H1 (cell line): Measurements from ENCODE around the gene SHISAL2B. TPM values are rescaled to one million over a fixed set of nuclear protein-coding genes. Genes with fewer than 3 reads are reported as not detected.

Experiments used
- CTCF ChIA-PET: fragments of 300-600 bp; sonication (Branson Sonifier 250); formaldehyde crosslinking; loops from one replicate; lab custom pipeline; 2021; ENCODE audit not compliant: partially characterized antibody; lab: Charles Lee
- POLR2A ChIA-PET: fragments of 300-600 bp; sonication (Branson Sonifier 250); formaldehyde crosslinking; loops from one replicate; lab custom pipeline; 2021; ENCODE audit warnings: inconsistent platforms; ENCODE audit not compliant: partially characterized antibody; lab: Charles Lee
- DNase-seq, 2 experiments: peaks; one replicate each; pipeline versions ENCODE4 v3.0.0 to v3.0.0-alpha.2; 2010 to 2022; ENCODE audit warnings: low spot score in 2 of 2, low read depth in 1 of 2, mixed read lengths in 1 of 2
- FAIRE-seq: peaks from 2 replicates; lab custom pipeline; 2011; peaks lifted over from hg19 to GRCh38; lab: Jason Lieb, UNC
- H2AFZ ChIP-seq: 2 replicates; pipeline ENCODE4 v1.8.1; 2012; ENCODE audit warnings: low read length, inconsistent platforms
- H2AK5ac ChIP-seq: 2 replicates; pipeline ENCODE4 v1.6.1; 2013; ENCODE audit warnings: low read depth, low read length
- H2BK120ac ChIP-seq: replicated peaks from 2 replicates; pipeline ENCODE3; 2013; ENCODE audit warnings: low read depth, low read length, inconsistent platforms
- H2BK12ac ChIP-seq: 2 replicates; pipeline ENCODE4 v1.6.1; 2013; ENCODE audit warnings: low read depth, low read length
- H2BK15ac ChIP-seq: 2 replicates; pipeline ENCODE4 v1.6.1; 2013; ENCODE audit warnings: low read length
- H2BK20ac ChIP-seq: 2 replicates; pipeline ENCODE4 v1.6.1; 2013; ENCODE audit warnings: low read length
- H2BK5ac ChIP-seq: 2 replicates; pipeline ENCODE4 v1.6.1; 2013; ENCODE audit warnings: low read depth, low read length
- H3K14ac ChIP-seq: 2 replicates; pipeline ENCODE4 v1.6.1; 2013; ENCODE audit warnings: inconsistent platforms; ENCODE audit not compliant: insufficient read length
- H3K18ac ChIP-seq: 2 replicates; pipeline ENCODE4 v1.6.1; 2013; ENCODE audit warnings: low read length; ENCODE audit errors: extremely low read depth
- H3K23ac ChIP-seq: 2 replicates; pipeline ENCODE4 v1.6.1; 2013; ENCODE audit warnings: inconsistent platforms; ENCODE audit not compliant: insufficient read length
- H3K23me2 ChIP-seq: 2 replicates; pipeline ENCODE4 v1.6.1; 2013; ENCODE audit warnings: low read depth, low read length
- H3K27ac ChIP-seq: 2 replicates; pipeline ENCODE4 v1.6.1; 2011; ENCODE audit warnings: low read depth, low read length, inconsistent platforms
- H3K27me3 ChIP-seq, 4 experiments: replicated peaks in 1 of 4; 1 replicate in 1 of 4; 2 replicates in 3 of 4; pipeline versions ENCODE4 v1.6.1 to v1.8.1; 2011 to 2013; ENCODE audit warnings: low read length in 3 of 4, mild to moderate bottlenecking in 3 of 4, inconsistent platforms in 2 of 4, mixed read lengths in 2 of 4, moderate library complexity in 1 of 4; ENCODE audit not compliant: control insufficient read depth in 3 of 4, insufficient read depth in 3 of 4; ENCODE audit errors: extremely low read depth in 1 of 4
- H3K36me3 ChIP-seq, 4 experiments: 2 replicates each; pipeline versions ENCODE4 v1.6.1 to v1.8.1; 2011 to 2013; ENCODE audit warnings: mild to moderate bottlenecking in 4 of 4, low read length in 3 of 4, moderate library complexity in 2 of 4, control low read depth in 1 of 4, inconsistent platforms in 1 of 4; ENCODE audit not compliant: insufficient read depth in 4 of 4, control insufficient read depth in 2 of 4
- H3K4ac ChIP-seq: replicated peaks from 2 replicates; pipeline ENCODE3; 2013; ENCODE audit warnings: low read length, low read depth, mixed read lengths, inconsistent platforms; ENCODE audit not compliant: insufficient read length
- H3K4me1 ChIP-seq, 4 experiments: replicated peaks in 1 of 4; 1 replicate in 1 of 4; 2 replicates in 3 of 4; pipeline versions ENCODE4 v1.6.1 to v1.8.1; 2011 to 2013; ENCODE audit warnings: low read length in 3 of 4, inconsistent platforms in 2 of 4, mixed read lengths in 1 of 4; ENCODE audit not compliant: insufficient read depth in 4 of 4, control insufficient read depth in 3 of 4
- H3K4me2 ChIP-seq, 2 experiments: 2 replicates each; pipeline versions ENCODE4 v1.6.1 to v1.8.1; 2011 to 2013; ENCODE audit warnings: low read depth in 2 of 2, low read length in 2 of 2, control low read depth in 1 of 2, inconsistent platforms in 1 of 2, mild to moderate bottlenecking in 1 of 2; ENCODE audit not compliant: insufficient read depth in 1 of 2
- H3K4me3 ChIP-seq, 4 experiments: fragments of 200-600, 300-600 bp in 1 of 4; sonication (generic), shearing (Covaris generic), sonication (Bioruptor Twin) in 1 of 4; 2 replicates each; pipeline versions ENCODE4 v1.5.1 to v1.8.1; 2011 to 2016; ENCODE audit warnings: low read length in 4 of 4, low read depth in 3 of 4, control low read depth in 2 of 4, inconsistent platforms in 2 of 4, mild to moderate bottlenecking in 2 of 4, mixed read lengths in 1 of 4, moderate library complexity in 1 of 4; ENCODE audit not compliant: insufficient read depth in 2 of 4; ENCODE audit errors: extremely low read depth in 1 of 4
- H3K56ac ChIP-seq: replicated peaks from 2 replicates; pipeline ENCODE3; 2013; ENCODE audit warnings: low read depth, mild to moderate bottlenecking, mixed read lengths, low read length, inconsistent platforms; ENCODE audit not compliant: insufficient read length
- H3K79me1 ChIP-seq: 2 replicates; pipeline ENCODE4 v1.6.1; 2013; ENCODE audit warnings: low read depth, low read length, control low read depth
- H3K79me2 ChIP-seq, 2 experiments: 2 replicates each; pipeline versions ENCODE4 v1.6.1 to v1.8.1; 2012 to 2013; ENCODE audit warnings: low read length in 2 of 2, mild to moderate bottlenecking in 2 of 2, inconsistent platforms in 1 of 2; ENCODE audit not compliant: insufficient read depth in 2 of 2, control insufficient read depth in 1 of 2
- H3K9ac ChIP-seq, 4 experiments: replicated peaks in 1 of 4; 1 replicate in 1 of 4; 2 replicates in 3 of 4; pipeline versions ENCODE4 v1.6.1 to v1.8.1; 2011 to 2013; ENCODE audit warnings: low read depth in 3 of 4, low read length in 3 of 4, control low read depth in 2 of 4, mild to moderate bottlenecking in 2 of 4, moderate library complexity in 2 of 4, inconsistent platforms in 1 of 4; ENCODE audit errors: extremely low read depth in 1 of 4
- H3K9me3 ChIP-seq, 2 experiments: 2 replicates each; pipeline versions ENCODE4 v1.6.1 to v1.8.1; 2012 to 2013; ENCODE audit warnings: mild to moderate bottlenecking in 2 of 2, moderate library complexity in 2 of 2, control low read depth in 1 of 2, inconsistent platforms in 1 of 2, low read depth in 1 of 2, low read length in 1 of 2, mixed read lengths in 1 of 2; ENCODE audit not compliant: insufficient read depth in 2 of 2
- H4K20me1 ChIP-seq, 2 experiments: replicated peaks in 1 of 2; 2 replicates each; pipeline versions ENCODE3 to v1.8.1; 2011 to 2013; ENCODE audit warnings: inconsistent platforms in 2 of 2, low read length in 2 of 2, mild to moderate bottlenecking in 1 of 2; ENCODE audit not compliant: insufficient read depth in 2 of 2, control insufficient read depth in 1 of 2
- H4K5ac ChIP-seq: 2 replicates; pipeline ENCODE4 v1.6.1; 2013; ENCODE audit warnings: low read length, low read depth, mixed read lengths, inconsistent platforms; ENCODE audit not compliant: insufficient read length
- H4K8ac ChIP-seq: 2 replicates; pipeline ENCODE4 v1.8.0; 2013; ENCODE audit warnings: mild to moderate bottlenecking, moderate library complexity, low read length, inconsistent platforms; ENCODE audit not compliant: insufficient read depth; ENCODE audit errors: extremely low read depth
- H4K91ac ChIP-seq: replicated peaks from 2 replicates; pipeline ENCODE3; 2013; ENCODE audit warnings: low read length, mixed read lengths, inconsistent platforms; ENCODE audit not compliant: insufficient read length
- BCL11A ChIP-seq, 2 experiments: IDR thresholded peaks; one replicate each; pipeline ENCODE4 v1.6.1; 2011; ENCODE audit warnings: low read depth in 2 of 2, low read length in 2 of 2, mild to moderate bottlenecking in 2 of 2
- WGBS, 2 experiments: shearing (Covaris generic) in 1 of 2; methylation state at CpG; one replicate each; pipeline versions ENCODE4 v1.1.6 to v1.1.7; 2013 to 2015; ENCODE audit warnings: low lambda C conversion rate in 2 of 2, mixed read lengths in 2 of 2, inconsistent platforms in 1 of 2, low coverage in 1 of 2, missing lambda C conversion rate in 1 of 2; ENCODE audit not compliant: insufficient replicate concordance in 2 of 2, insufficient coverage in 1 of 2, insufficient read length in 1 of 2; ENCODE audit errors: extremely low coverage in 1 of 2, missing lambda C conversion rate in 1 of 2; 5-methylcytosine and 5-hydroxymethylcytosine counted together
- polyA plus RNA-seq, 7 experiments: library from polyadenylated mRNA; depleted of rRNA in 3 of 7; stranded (reverse) in 5 of 7; unstranded in 2 of 7; fragments of >200 nt in 5 of 7; fragments of 200-250 nt in 2 of 7; gene quantifications; 1 replicate in 5 of 7; 2 replicates in 1 of 7; 4 replicates in 1 of 7; pipeline versions ENCODE4 v1.2.1 to v1.2.3, GENCODE V29; 2011 to 2013; ENCODE audit warnings: missing spikeins in 2 of 7, mixed read lengths in 2 of 7
- total RNA-seq: library from RNA; stranded (reverse); fragmentation: NEBNext Ultra II Directional; extraction: Animal tissue kit (Norgen Biotek cat#: 25700); gene quantifications from 2 replicates; pipeline ENCODE4 v1.2.1, GENCODE V29; 2021

The SHISAL2B gene
- total and polyA plus RNA-seq, 2 of the 8 experiments (the other 6 are each of a cell fraction or from before 2014, with no cell fraction given) = 10.6 to 14.2 TPM

DNA sequence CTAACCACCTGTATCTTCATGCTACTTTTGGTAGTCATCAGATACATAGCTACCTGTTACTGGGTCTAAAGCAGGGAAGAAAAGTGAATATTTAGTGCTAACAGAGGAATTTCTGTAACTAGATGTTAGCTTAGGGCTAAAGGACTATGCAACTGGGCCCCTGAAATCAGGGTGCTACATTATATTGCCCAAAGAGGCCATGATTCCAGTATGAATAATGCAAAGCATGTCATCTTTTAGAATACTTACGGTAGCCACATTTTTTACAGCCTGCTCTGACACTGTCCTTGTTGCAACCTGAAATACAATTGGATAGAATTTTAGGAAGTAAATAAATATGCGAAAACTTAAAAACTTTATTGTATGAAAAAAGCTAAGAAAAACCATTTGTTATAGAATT lies 63.8 kb downstream of the SHISAL2B start:
- POLR2A ChIA-PET = interaction anchor here (0.6 kb wide), 1 partner anchor 12 kb away, joined by 3 read pairs; no protein-coding TSS in a partner anchor
- Histone ChIP-seq H4K5ac (no peak overlapping the region), H3K9me3 (no peaks in the 10 kb centered on the region), H3K36me3 (peaks cover 0 to 21% (median 5%) of the 10 kb centered on the region in 4 experiments; a peak in 4 of 8 replicates), H3K79me1 (peaks cover 2% of the 10 kb centered on the region), H3K27me3 (no peaks in the 10 kb centered on the region), H3K4me2 (no peak overlapping the region), H3K4ac (no peak overlapping the region), H2BK5ac (no peak overlapping the region), H2BK20ac (no peak overlapping the region), H3K23me2 (no peaks in the 10 kb centered on the region), H3K27ac (no peak overlapping the region), H2AK5ac (no peak overlapping the region), H3K9ac (no peak overlapping the region), H3K14ac (no peak overlapping the region), H2BK12ac (no peak overlapping the region), H3K79me2 (peaks cover 0 to 41% of the 10 kb centered on the region in 2 experiments; a peak in 2 of 4 replicates), H2BK15ac (no peak overlapping the region), H3K4me3 (no peak overlapping the region), H4K8ac (no peak overlapping the region), H4K91ac (no peak overlapping the region), H3K23ac (no peak overlapping the region), H3K18ac (no peak overlapping the region), H4K20me1 (peaks cover 1 to 3% of the 10 kb centered on the region in 2 experiments), H2AFZ (no peak overlapping the region), H2BK120ac (no peak overlapping the region), H3K4me1 (no peaks in the 10 kb centered on the region), H3K56ac (no peak overlapping the region)
- DNase-seq = no peak
- CTCF ChIA-PET = interaction anchor here (0.8 to 2.4 kb wide), 6 partner anchors 9 to 108 kb away, joined by 3 to 6 read pairs (median 4); partner anchors contain the start of genes CWC27 and SREK1IP1
- FAIRE-seq = no peak
- WGBS, 2 experiments = 91% methylated on average over 2 of the region's 2 CpGs; no CpG with 5 or more reads in 1 of the 2 experiments
- TF ChIP-seq BCL11A (IDR thresholded peaks at IDR 0.05; ENCODE audit: low read depth in 2 of 2, low read length in 2 of 2) = no peak
